Karpas-422 (cell line): Measurements from ENCODE around the gene CYP27A1. TPM values are rescaled to one million over a fixed set of nuclear protein-coding genes. Genes with fewer than 3 reads are reported as not detected.

ENCODE experiments used
- DNase-seq: peaks from one replicate; pipeline ENCODE4 v3.0.0-alpha.2; 2015
- H2AFZ ChIP-seq: fragments of 200-600 bp; sonication (generic); 2 replicates; pipeline ENCODE4 v1.6.1; 2014; ENCODE audit warnings: antibody characterized with exemption, low read length, mixed read lengths
- H3K27ac ChIP-seq: fragments of 200-600 bp; sonication (generic); 2 replicates; pipeline ENCODE4 v1.5.1; 2014; ENCODE audit warnings: mild to moderate bottlenecking, low read length, moderate library complexity
- H3K27me3 ChIP-seq: fragments of 200-600 bp; sonication (generic); 2 replicates; pipeline ENCODE4 v1.6.1; 2014; ENCODE audit warnings: low read length, mixed read lengths
- H3K36me3 ChIP-seq: fragments of 200-600 bp; sonication (generic); 2 replicates; pipeline ENCODE4 v1.6.1; 2014; ENCODE audit warnings: low read length, mixed read lengths; ENCODE audit not compliant: insufficient read depth
- H3K4me1 ChIP-seq: fragments of 200-600 bp; sonication (generic); 2 replicates; pipeline ENCODE4 v1.6.1; 2014; ENCODE audit warnings: mild to moderate bottlenecking, low read length, mixed read lengths
- H3K4me2 ChIP-seq: fragments of 200-600 bp; sonication (generic); 2 replicates; pipeline ENCODE4 v1.6.1; 2014; ENCODE audit warnings: low read length, low read depth, mild to moderate bottlenecking; ENCODE audit not compliant: poor library complexity, severe bottlenecking
- H3K4me3 ChIP-seq: fragments of 200-600 bp; sonication (generic); 2 replicates; pipeline ENCODE4 v1.5.1; 2014; ENCODE audit warnings: mild to moderate bottlenecking, antibody characterized with exemption, low read length, mixed read lengths
- H3K79me2 ChIP-seq: fragments of 200-600 bp; sonication (generic); 2 replicates; pipeline ENCODE4 v1.6.1; 2014; ENCODE audit warnings: mild to moderate bottlenecking, low read length, mixed read lengths
- H3K9ac ChIP-seq: fragments of 200-600 bp; sonication (generic); 2 replicates; pipeline ENCODE4 v1.6.0; 2014; ENCODE audit warnings: low read length
- H3K9me2 ChIP-seq: fragments of 200-600 bp; sonication (generic), shearing (Covaris generic); replicated peaks from 2 replicates; pipeline ENCODE4 v1.6.0; 2014; ENCODE audit warnings: mild to moderate bottlenecking, low read length, moderate library complexity; ENCODE audit not compliant: insufficient read depth
- H3K9me3 ChIP-seq: fragments of 300-700, 200-600 bp; sonication (generic); 2 replicates; pipeline ENCODE4 v1.6.1; 2014; ENCODE audit warnings: low read length, mixed read lengths
- H4K20me1 ChIP-seq: fragments of 200-600 bp; sonication (generic); 2 replicates; pipeline ENCODE4 v1.6.1; 2014; ENCODE audit warnings: mild to moderate bottlenecking, antibody characterized with exemption, low read length, low read depth; ENCODE audit not compliant: insufficient read depth
- total RNA-seq: library from RNA; depleted of rRNA; stranded (reverse); fragments of >200 nt; shearing (Covaris generic); gene quantifications from 2 replicates; pipeline ENCODE4 v1.2.3, GENCODE V29; 2014; ENCODE audit warnings: low replicate concordance

CYP27A1 gene
- total RNA-seq, 1 experiment from 2014 or later, result not detected

DNA sequence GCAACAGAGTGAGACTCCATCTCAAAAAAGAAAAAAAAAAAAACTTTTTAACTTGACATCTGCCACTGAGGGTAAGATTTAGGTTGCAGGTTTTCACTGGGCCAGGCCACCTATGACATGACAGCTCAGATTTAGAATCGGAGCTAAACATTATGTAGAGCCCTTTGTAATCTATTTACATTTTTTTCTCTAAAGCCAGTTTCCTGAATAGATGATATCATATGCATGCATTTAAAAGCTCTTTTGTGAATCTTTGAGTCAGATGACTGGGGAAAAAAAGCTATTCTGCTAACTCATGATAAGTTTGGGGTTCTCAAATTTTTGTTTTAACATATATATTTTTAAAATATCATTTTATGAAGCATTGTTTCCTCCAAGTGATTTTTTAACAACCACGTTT is 28.3 kb downstream of the CYP27A1 start:
- H2AFZ ChIP-seq, result no peak overlapping the region
- DNase-seq, result no peak
- no peaks in the 10 kb centered on the region for H3K27me3 ChIP-seq
- peaks cover 7% of the 10 kb centered on the region for H3K4me1 ChIP-seq
- no peaks in the 10 kb centered on the region for H4K20me1 ChIP-seq
- no peaks in the 10 kb centered on the region for H3K9me3 ChIP-seq
- no peak overlapping the region for H3K4me2 ChIP-seq
- H3K9ac ChIP-seq, result no peak overlapping the region
- no peaks in the 10 kb centered on the region for H3K36me3 ChIP-seq
- no peaks in the 10 kb centered on the region for H3K9me2 ChIP-seq
- no peaks in the 10 kb centered on the region for H3K79me2 ChIP-seq
- no peak overlapping the region for H3K27ac ChIP-seq
- no peak overlapping the region for H3K4me3 ChIP-seq

DNA sequence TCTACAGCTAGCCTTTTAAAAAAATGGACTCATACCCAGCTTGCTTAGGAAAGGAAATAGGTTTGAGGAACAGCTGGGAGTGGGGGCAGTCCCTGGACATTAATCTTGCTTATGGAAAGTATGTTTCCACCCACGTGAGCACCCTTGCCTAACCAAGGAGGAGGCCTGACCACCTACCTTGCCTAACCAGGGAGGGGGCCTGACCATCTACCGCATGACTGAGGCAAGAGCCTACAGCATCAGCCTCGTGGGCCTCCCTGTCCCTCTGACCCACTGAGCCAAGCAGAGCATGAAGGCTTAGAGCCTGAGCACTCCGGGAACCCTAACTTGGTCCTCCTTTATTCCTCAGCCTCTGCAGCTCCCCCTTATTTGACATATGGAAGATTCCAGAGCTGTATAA is 29.4 kb downstream of the CYP27A1 start:
- H3K4me1 ChIP-seq, result peaks cover 3% of the 10 kb centered on the region
- no peak overlapping the region for H3K27ac ChIP-seq
- H3K9ac ChIP-seq, result no peak overlapping the region
- H3K79me2 ChIP-seq, result no peaks in the 10 kb centered on the region
- H2AFZ ChIP-seq, result no peak overlapping the region
- no peaks in the 10 kb centered on the region for H3K36me3 ChIP-seq
- H4K20me1 ChIP-seq, result no peaks in the 10 kb centered on the region
- H3K4me3 ChIP-seq, result no peak overlapping the region
- no peaks in the 10 kb centered on the region for H3K9me3 ChIP-seq
- no peaks in the 10 kb centered on the region for H3K27me3 ChIP-seq
- DNase-seq, result no peak
- no peaks in the 10 kb centered on the region for H3K9me2 ChIP-seq
- H3K4me2 ChIP-seq, result no peak overlapping the region

DNA sequence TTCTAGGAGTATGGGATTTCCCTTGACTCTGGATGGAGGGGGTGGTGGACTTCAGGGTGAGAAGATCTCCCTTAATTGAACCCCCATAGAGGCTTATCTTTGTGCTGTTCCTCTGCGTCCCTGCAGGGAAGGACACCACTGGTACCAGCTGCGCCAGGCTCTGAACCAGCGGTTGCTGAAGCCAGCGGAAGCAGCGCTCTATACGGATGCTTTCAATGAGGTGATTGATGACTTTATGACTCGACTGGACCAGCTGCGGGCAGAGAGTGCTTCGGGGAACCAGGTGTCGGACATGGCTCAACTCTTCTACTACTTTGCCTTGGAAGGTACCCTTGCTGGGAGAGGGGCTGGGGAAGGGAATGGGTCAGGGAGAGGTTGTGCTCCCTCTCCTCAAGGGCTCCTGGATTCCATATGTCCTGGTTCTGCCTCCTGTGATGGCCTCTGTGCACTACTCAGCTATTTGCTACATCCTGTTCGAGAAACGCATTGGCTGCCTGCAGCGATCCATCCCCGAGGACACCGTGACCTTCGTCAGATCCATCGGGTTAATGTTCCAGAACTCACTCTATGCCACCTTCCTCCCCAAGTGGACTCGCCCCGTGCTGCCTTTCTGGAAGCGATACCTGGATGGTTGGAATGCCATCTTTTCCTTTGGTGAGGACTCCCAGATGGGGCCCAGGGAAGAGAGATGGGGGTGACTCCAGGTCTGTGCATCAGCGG is 30.3 kb downstream of the CYP27A1 start:
- H3K4me2 ChIP-seq, result no peak overlapping the region
- H3K27me3 ChIP-seq, result no peaks in the 10 kb centered on the region
- no peak overlapping the region for H3K9ac ChIP-seq
- H3K4me3 ChIP-seq, result no peak overlapping the region
- no peaks in the 10 kb centered on the region for H3K9me2 ChIP-seq
- no peak overlapping the region for H2AFZ ChIP-seq
- DNase-seq, result no peak
- H4K20me1 ChIP-seq, result no peaks in the 10 kb centered on the region
- no peaks in the 10 kb centered on the region for H3K79me2 ChIP-seq
- H3K36me3 ChIP-seq, result no peaks in the 10 kb centered on the region
- no peaks in the 10 kb centered on the region for H3K9me3 ChIP-seq
- no peaks in the 10 kb centered on the region for H3K4me1 ChIP-seq
- H3K27ac ChIP-seq, result no peak overlapping the region

DNA sequence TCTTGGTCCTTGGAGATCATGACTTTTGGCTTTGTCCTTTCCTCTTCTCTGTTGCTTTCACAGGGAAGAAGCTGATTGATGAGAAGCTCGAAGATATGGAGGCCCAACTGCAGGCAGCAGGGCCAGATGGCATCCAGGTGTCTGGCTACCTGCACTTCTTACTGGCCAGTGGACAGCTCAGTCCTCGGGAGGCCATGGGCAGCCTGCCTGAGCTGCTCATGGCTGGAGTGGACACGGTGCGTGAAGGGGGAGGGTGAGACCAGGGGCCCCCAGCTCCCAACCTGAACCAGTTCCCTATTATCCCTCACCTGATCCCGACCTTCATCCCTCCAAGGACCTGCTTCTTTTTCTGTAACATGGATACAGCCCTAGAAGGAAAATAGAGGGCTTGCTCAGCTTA is 30.9 kb downstream of the CYP27A1 start:
- Histone ChIP-seq H3K4me3 (no peak overlapping the region), H3K9ac (no peak overlapping the region), H3K27me3 (no peaks in the 10 kb centered on the region), H3K27ac (no peak overlapping the region), H3K36me3 (no peaks in the 10 kb centered on the region), H3K4me2 (no peak overlapping the region), H2AFZ (no peak overlapping the region), H3K9me2 (no peaks in the 10 kb centered on the region), H3K79me2 (no peaks in the 10 kb centered on the region), H3K9me3 (no peaks in the 10 kb centered on the region), H3K4me1 (no peaks in the 10 kb centered on the region), H4K20me1 (no peaks in the 10 kb centered on the region)
- no peak for DNase-seq

DNA sequence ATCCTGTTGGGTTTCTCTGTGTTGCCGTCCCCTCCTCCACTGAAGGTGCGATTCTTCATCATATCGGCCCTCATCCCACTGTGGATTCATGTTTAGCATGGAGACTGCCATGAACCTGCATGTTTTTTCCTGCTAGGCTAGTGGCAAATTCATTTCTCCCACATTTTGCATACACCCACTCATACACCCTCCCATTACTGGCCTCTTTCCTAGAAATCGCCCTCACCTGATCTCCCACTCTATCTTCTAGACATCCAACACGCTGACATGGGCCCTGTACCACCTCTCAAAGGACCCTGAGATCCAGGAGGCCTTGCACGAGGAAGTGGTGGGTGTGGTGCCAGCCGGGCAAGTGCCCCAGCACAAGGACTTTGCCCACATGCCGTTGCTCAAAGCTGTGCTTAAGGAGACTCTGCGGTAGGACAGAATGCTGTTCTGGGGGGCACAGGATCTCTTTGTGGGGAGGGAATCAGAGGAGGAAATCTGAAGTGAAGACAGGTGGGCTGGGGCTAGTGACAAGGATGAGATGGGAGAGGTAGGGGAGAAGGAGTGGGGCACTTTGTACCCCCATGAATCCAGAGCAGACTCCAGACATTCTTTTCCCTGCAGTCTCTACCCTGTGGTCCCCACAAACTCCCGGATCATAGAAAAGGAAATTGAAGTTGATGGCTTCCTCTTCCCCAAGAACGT is 32.0 kb downstream of the CYP27A1 start:
- no peak overlapping the region for H3K4me2 ChIP-seq
- no peaks in the 10 kb centered on the region for H3K27me3 ChIP-seq
- DNase-seq, result no peak
- H3K79me2 ChIP-seq, result no peaks in the 10 kb centered on the region
- H3K9me2 ChIP-seq, result no peaks in the 10 kb centered on the region
- H4K20me1 ChIP-seq, result no peaks in the 10 kb centered on the region
- no peaks in the 10 kb centered on the region for H3K9me3 ChIP-seq
- H3K4me3 ChIP-seq, result no peak overlapping the region
- no peak overlapping the region for H3K9ac ChIP-seq
- H3K27ac ChIP-seq, result no peak overlapping the region
- H3K4me1 ChIP-seq, result no peaks in the 10 kb centered on the region
- no peak overlapping the region for H2AFZ ChIP-seq
- H3K36me3 ChIP-seq, result no peaks in the 10 kb centered on the region

DNA sequence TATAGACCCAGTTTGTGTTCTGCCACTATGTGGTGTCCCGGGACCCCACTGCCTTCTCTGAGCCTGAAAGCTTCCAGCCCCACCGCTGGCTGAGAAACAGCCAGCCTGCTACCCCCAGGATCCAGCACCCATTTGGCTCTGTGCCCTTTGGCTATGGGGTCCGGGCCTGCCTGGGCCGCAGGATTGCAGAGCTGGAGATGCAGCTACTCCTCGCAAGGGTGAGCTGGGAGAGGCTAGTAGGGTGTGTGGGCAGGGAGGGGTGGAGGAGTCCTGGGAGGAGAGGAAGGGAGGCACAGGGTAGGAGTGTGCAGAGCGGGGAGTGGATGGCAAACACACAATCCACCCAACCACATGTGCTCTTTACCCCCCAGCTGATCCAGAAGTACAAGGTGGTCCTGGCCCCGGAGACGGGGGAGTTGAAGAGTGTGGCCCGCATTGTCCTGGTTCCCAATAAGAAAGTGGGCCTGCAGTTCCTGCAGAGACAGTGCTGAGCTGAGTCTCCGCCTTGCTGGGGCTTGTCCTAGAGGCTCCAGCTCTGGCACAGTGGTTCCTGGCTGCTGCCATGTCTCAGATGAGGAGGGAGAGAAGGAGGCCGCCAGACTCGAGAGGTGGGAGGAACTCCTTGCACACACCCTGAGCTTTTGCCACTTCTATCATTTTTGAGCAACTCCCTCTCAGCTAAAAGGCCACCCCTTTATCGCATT is 32.7 kb downstream of the CYP27A1 start:
- Histone ChIP-seq H3K27ac (no peak overlapping the region), H4K20me1 (no peaks in the 10 kb centered on the region), H3K9ac (no peak overlapping the region), H3K4me3 (no peak overlapping the region), H3K4me2 (no peak overlapping the region), H3K79me2 (no peaks in the 10 kb centered on the region), H3K36me3 (no peaks in the 10 kb centered on the region), H3K9me2 (no peaks in the 10 kb centered on the region), H2AFZ (no peak overlapping the region), H3K4me1 (no peaks in the 10 kb centered on the region), H3K9me3 (no peaks in the 10 kb centered on the region), H3K27me3 (no peaks in the 10 kb centered on the region)
- DNase-seq, result no peak

DNA sequence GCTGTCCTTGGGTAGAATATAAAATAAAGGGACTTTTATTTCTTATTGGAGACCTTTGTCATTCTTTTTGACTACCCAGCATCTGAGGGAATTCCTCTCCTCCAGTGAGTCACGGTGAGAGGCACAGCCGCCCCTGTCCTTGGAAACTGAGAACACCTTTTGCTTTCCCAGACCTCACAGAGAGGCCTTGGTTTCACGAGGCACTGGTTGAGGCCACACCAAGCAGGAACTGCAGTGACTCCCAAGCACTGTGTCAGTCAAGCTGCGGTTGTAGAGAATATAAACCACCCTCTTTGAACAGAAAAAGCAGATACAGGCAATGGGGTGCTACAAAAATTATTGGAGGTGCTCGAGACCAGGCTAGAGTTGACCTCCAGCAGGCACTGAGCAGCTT is 33.3 kb downstream of the CYP27A1 start:
- Histone ChIP-seq H3K9me2 (no peaks in the 10 kb centered on the region), H3K27ac (no peak overlapping the region), H4K20me1 (no peaks in the 10 kb centered on the region), H3K27me3 (no peaks in the 10 kb centered on the region), H3K4me3 (no peak overlapping the region), H3K79me2 (no peaks in the 10 kb centered on the region), H2AFZ (no peak overlapping the region), H3K36me3 (no peaks in the 10 kb centered on the region), H3K4me1 (no peaks in the 10 kb centered on the region), H3K4me2 (no peak overlapping the region), H3K9ac (no peak overlapping the region), H3K9me3 (no peaks in the 10 kb centered on the region)
- DNase-seq, result no peak

DNA sequence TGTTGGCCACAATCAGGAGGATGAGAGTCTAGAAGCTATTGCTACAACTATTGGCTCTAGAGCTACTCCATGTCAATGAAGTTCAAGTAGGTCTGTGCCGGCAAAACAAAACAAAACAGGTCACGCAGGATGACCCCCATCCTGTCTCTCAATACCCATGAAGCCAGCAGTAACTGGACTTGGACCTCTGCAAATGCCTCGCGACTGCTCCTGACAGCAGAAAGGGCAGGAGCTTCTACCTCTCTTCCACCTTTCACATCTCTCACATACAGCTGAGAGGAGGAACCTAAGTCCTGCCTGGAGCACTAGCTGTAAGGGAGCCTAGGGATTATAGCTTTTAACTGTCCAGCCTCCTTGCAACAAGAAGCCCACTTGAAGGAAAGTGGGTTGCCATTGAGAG is 33.7 kb downstream of the CYP27A1 start:
- Histone ChIP-seq H3K4me1 (no peaks in the 10 kb centered on the region), H3K9me2 (no peaks in the 10 kb centered on the region), H3K4me3 (no peak overlapping the region), H4K20me1 (no peaks in the 10 kb centered on the region), H3K36me3 (no peaks in the 10 kb centered on the region), H3K9me3 (no peaks in the 10 kb centered on the region), H3K4me2 (no peak overlapping the region), H3K9ac (no peak overlapping the region), H3K79me2 (no peaks in the 10 kb centered on the region), H3K27ac (no peak overlapping the region), H2AFZ (no peak overlapping the region), H3K27me3 (no peaks in the 10 kb centered on the region)
- DNase-seq, result no peak
